Right atrium auricular region (tissue), 2 donors: Measurements from ENCODE around the gene IFNG. TPM values are rescaled to one million over a fixed set of nuclear protein-coding genes. Genes with fewer than 3 reads are reported as not detected.

Experiments
- DNase-seq: peaks from one replicate; pipeline ENCODE4 v3.0.0-alpha.2; 2019; ENCODE audit warnings: low spot score
- H3K27ac ChIP-seq, 2 donors: fragments of 200-600 bp; sonication (generic); 1 replicate in 1 of 2; 2 replicates in 1 of 2; pipeline ENCODE4 v1.5.1; 2016 to 2019
- H3K27me3 ChIP-seq, 2 donors: fragments of 200-600 bp; sonication (generic); one replicate each; pipeline versions ENCODE4 v1.5.1 to v1.6.0; 2017 to 2019
- H3K36me3 ChIP-seq: fragments of 200-600 bp; sonication (generic); one replicate; pipeline ENCODE4 v1.5.1; 2016
- H3K4me1 ChIP-seq, 2 donors: fragments of 200-600 bp; sonication (generic); one replicate each; pipeline versions ENCODE4 v1.5.1 to v1.6.0; 2017 to 2019
- H3K4me3 ChIP-seq, 2 donors: fragments of 200-600 bp; sonication (generic); 1 replicate in 1 of 2; 2 replicates in 1 of 2; pipeline ENCODE4 v1.5.1; 2017 to 2019; ENCODE audit warnings: mild to moderate bottlenecking in 1 of 2, moderate library complexity in 1 of 2
- H3K9me3 ChIP-seq, 2 donors: fragments of 200-600 bp; sonication (generic); one replicate each; pipeline ENCODE4 v1.5.1; 2019
- total RNA-seq, 2 donors: library from RNA; depleted of rRNA; stranded (reverse); fragments of >200 nt; gene quantifications; one replicate each; pipeline ENCODE4 v1.1.0, GENCODE V29; 2016
- TF ChIP-seq, protein P1 (sequence below), 2 donors: fragments of 200-600 bp; sonication (generic); IDR thresholded peaks; one replicate each; pipeline ENCODE4 v1.5.1; 2019; ENCODE audit warnings: antibody characterized with exemption in 2 of 2

IFNG gene
- total RNA-seq, 2 donors from 2014 or later, result not detected

DNA sequence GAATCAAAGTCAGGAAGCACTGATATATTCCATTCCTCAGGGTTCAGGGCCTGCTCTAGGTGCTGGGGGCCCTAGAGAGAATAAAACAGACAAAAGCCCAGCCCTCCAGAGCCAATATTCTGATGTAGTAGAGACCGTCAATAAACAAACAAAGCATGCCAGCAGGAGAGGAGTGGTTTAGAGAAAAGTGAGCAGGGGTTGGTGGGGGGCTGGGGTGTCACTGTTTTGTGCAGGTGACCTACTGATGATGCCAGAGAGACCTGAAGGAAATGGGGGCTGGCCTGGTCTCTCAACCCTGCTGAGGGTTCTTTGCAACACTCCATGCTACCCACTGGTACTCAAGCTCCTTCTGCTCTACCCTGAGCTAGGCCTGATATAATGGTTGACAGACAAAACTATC lies 39.6 kb upstream of the IFNG start:
- no peaks in the 10 kb centered on the region for H3K9me3 ChIP-seq
- TF ChIP-seq, protein P1, sequence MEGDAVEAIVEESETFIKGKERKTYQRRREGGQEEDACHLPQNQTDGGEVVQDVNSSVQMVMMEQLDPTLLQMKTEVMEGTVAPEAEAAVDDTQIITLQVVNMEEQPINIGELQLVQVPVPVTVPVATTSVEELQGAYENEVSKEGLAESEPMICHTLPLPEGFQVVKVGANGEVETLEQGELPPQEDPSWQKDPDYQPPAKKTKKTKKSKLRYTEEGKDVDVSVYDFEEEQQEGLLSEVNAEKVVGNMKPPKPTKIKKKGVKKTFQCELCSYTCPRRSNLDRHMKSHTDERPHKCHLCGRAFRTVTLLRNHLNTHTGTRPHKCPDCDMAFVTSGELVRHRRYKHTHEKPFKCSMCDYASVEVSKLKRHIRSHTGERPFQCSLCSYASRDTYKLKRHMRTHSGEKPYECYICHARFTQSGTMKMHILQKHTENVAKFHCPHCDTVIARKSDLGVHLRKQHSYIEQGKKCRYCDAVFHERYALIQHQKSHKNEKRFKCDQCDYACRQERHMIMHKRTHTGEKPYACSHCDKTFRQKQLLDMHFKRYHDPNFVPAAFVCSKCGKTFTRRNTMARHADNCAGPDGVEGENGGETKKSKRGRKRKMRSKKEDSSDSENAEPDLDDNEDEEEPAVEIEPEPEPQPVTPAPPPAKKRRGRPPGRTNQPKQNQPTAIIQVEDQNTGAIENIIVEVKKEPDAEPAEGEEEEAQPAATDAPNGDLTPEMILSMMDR (IDR thresholded peaks at IDR 0.05), result no peak
- H3K4me1 ChIP-seq, result no peaks in the 10 kb centered on the region
- DNase-seq, result no peak
- H3K36me3 ChIP-seq, result no peaks in the 10 kb centered on the region
- H3K4me3 ChIP-seq, result no peak overlapping the region
- H3K27me3 ChIP-seq, result no peaks in the 10 kb centered on the region
- no peak overlapping the region for H3K27ac ChIP-seq

DNA sequence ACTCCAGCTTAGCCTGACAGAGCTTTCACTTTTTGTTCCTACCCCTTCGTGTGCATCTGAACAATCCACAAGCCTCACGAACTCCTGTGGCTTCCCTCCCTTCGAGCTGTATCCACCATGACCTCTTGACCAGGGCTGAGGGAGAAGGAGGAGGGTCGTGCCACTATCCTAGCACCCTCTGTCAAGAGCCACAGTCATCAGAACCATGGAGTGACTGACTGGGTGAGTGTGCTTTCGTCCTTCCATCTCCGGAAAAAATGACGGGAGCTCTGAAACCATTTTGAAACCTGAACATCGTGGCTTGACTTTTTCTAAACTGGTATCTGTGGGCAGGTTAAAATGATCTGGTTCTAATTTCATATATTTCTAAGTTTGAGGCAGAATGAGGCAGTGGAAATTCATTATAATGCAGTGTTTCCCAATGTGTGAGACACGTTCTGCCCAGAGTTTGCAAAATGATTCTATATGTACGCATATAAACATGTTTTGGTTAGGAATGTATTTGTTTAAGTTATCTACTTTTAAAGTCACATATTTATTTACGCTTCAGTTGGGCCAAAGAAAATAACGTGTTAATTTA lies 39.1 kb upstream of the IFNG start:
- Histone ChIP-seq H3K4me1 (no peaks in the 10 kb centered on the region), H3K4me3 (no peak overlapping the region), H3K36me3 (no peaks in the 10 kb centered on the region), H3K27ac (no peak overlapping the region), H3K27me3 (no peaks in the 10 kb centered on the region), H3K9me3 (no peaks in the 10 kb centered on the region)
- TF ChIP-seq, protein P1 (IDR thresholded peaks at IDR 0.05), result no peak
- no peak for DNase-seq

DNA sequence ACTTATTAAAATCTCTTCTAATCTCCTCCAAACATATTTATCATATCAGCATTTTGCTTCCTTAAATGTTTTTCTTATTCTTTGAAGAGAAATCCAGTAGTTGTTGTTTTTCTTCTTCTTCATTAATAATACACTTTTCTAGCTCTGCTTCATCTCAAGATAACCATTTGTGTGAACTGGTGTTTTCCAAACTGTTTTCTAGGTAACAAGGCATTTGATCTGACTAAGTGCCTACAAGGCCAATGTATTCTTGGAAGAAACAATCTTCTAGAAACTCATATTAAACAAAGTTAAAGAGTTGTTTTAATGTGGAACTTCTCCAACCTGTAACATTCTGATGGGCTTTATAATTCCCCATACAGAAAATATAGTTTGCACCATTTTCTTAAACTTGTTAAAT lies 30.8 kb upstream of the IFNG start:
- Histone ChIP-seq H3K4me3 (no peak overlapping the region), H3K27me3 (no peaks in the 10 kb centered on the region), H3K4me1 (no peaks in the 10 kb centered on the region), H3K9me3 (no peaks in the 10 kb centered on the region), H3K36me3 (no peaks in the 10 kb centered on the region), H3K27ac (no peak overlapping the region)
- no peak for DNase-seq
- TF ChIP-seq, protein P1 (IDR thresholded peaks at IDR 0.05), result no peak

DNA sequence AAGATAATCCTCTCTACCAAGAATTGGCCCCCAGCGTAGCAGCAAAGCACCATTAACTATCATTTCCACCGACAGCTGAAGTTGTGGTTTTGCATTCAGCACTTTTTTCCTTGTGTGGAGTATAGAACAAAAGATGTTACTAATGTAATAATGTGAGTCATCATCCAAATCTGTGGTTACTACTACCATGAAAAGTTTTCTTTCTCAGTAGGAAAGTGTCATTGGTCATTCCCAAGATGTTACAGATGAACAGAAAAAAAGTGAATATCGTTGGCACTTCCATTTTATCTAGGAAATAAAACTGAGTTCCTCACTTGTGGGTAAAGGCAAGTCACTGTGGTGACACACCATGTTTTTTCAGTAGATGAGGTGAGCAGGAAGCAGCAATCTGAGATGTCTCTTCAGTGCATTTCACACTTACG lies 30.3 kb upstream of the IFNG start:
- no peak overlapping the region for H3K4me3 ChIP-seq
- no peaks in the 10 kb centered on the region for H3K4me1 ChIP-seq
- H3K36me3 ChIP-seq, result no peaks in the 10 kb centered on the region
- TF ChIP-seq, protein P1 (IDR thresholded peaks at IDR 0.05), result no peak
- no peak for DNase-seq
- no peaks in the 10 kb centered on the region for H3K27me3 ChIP-seq
- H3K27ac ChIP-seq, result no peak overlapping the region
- H3K9me3 ChIP-seq, result no peaks in the 10 kb centered on the region

DNA sequence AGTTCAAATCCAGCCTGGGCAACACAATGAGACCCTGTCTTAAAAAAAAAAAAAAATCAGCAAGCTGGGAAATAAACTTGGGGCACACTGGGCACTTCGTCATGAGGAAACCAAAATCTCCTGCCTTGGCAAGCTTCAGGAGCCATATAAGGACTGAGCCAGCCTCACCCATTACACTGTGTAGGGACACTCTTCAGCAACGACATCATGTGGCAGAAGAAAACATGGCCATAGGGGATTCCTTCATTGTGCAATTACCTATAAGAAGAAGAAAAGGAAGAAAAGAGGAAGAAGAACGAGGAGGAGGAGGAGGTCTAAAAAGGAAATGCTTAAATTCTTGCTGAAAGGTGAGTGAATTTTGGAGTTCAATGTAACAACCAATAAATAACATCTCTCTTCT lies 26.1 kb upstream of the IFNG start:
- TF ChIP-seq, protein P1 (IDR thresholded peaks at IDR 0.05), result no peak
- Histone ChIP-seq H3K27ac (no peak overlapping the region), H3K9me3 (no peaks in the 10 kb centered on the region), H3K27me3 (no peaks in the 10 kb centered on the region), H3K4me3 (no peak overlapping the region), H3K36me3 (no peaks in the 10 kb centered on the region), H3K4me1 (no peaks in the 10 kb centered on the region)
- no peak for DNase-seq
